B cell (primary cell): ENCODE results near the gene ROPN1B. TPM values are rescaled to one million over a fixed set of nuclear protein-coding genes. Genes with fewer than 3 reads are reported as not detected.
"Not testable (repeated sequence)": the region's sequence is repeated elsewhere in the genome, so short reads cannot be mapped to it uniquely, and the experiment has no call there.

Source experiments
- ATAC-seq: fragments of 200-7000 bp; cut with Tn5 transposase; one replicate; pipeline ENCODE4 v1.10.0; 2021; ENCODE audit warnings: low read depth, mild to moderate bottlenecking, moderate number of reproducible peaks, moderate library complexity
- CTCF ChIA-PET: fragments of 350-600 bp; sonication (Branson Sonifier 250); formaldehyde crosslinking; loops from one replicate; lab custom pipeline; 2021; ENCODE audit warnings: antibody characterized with exemption, inconsistent platforms; lab: Charles Lee
- POLR2A ChIA-PET: fragments of 350-600 bp; sonication (Branson Sonifier 250); formaldehyde crosslinking; loops from one replicate; lab custom pipeline; 2021; ENCODE audit warnings: antibody characterized with exemption; lab: Charles Lee
- DNase-seq: peaks from one replicate; pipeline ENCODE4 v3.0.0; 2013
- H2AFZ ChIP-seq: 2 replicates; pipeline ENCODE4 v1.6.1; 2012; ENCODE audit warnings: mild to moderate bottlenecking, low read depth, low read length; ENCODE audit not compliant: insufficient read depth, poor library complexity, severe bottlenecking
- H3K27ac ChIP-seq, 2 donors: 1 replicate in 1 of 2; 2 replicates in 1 of 2; pipeline ENCODE4 v1.5.1; 2012 to 2013; ENCODE audit warnings: low read length in 2 of 2, mild to moderate bottlenecking in 2 of 2, moderate library complexity in 1 of 2
- H3K27me3 ChIP-seq, 4 experiments: fragments of 200-600 bp in 1 of 4; sonication (generic) in 1 of 4; replicated peaks in 1 of 4; 1 replicate in 2 of 4; 2 replicates in 2 of 4; pipeline versions ENCODE4 v1.6.1 to v1.7.0; 2013 to 2016; ENCODE audit warnings: low read length in 3 of 4, mild to moderate bottlenecking in 2 of 4, mixed read lengths in 1 of 4, moderate library complexity in 1 of 4; ENCODE audit not compliant: insufficient read depth in 4 of 4, control insufficient read depth in 3 of 4; ENCODE audit errors: control extremely low read depth in 1 of 4
- H3K36me3 ChIP-seq, 2 experiments: replicated peaks in 1 of 2; 1 replicate in 1 of 2; 2 replicates in 1 of 2; pipeline versions ENCODE4 v1.6.1 to v1.7.1; 2013; ENCODE audit warnings: low read length in 1 of 2; ENCODE audit not compliant: insufficient read depth in 2 of 2, control insufficient read depth in 1 of 2; ENCODE audit errors: control extremely low read depth in 1 of 2, extremely low read depth in 1 of 2
- H3K4me1 ChIP-seq, 2 donors: fragments of 200-600 bp in 1 of 2; sonication (generic) in 1 of 2; 1 replicate in 1 of 2; 2 replicates in 1 of 2; pipeline versions ENCODE4 v1.5.1 to v1.6.1; 2013 to 2017; ENCODE audit warnings: low read length in 2 of 2; ENCODE audit not compliant: control insufficient read depth in 2 of 2, insufficient read depth in 2 of 2
- H3K4me2 ChIP-seq: replicated peaks from 2 replicates; pipeline ENCODE3; 2012; ENCODE audit warnings: mild to moderate bottlenecking, low read depth, low read length; ENCODE audit not compliant: poor library complexity, severe bottlenecking
- H3K4me3 ChIP-seq, 5 experiments: fragments of 200-600 bp in 1 of 5; sonication (generic) in 1 of 5; 1 replicate in 3 of 5; 2 replicates in 2 of 5; pipeline versions ENCODE4 v1.5.1 to v1.7.0; 2011 to 2016; ENCODE audit warnings: low read length in 4 of 5, mild to moderate bottlenecking in 4 of 5, low read depth in 2 of 5, control low read depth in 1 of 5, moderate library complexity in 1 of 5; ENCODE audit not compliant: insufficient read depth in 1 of 5; ENCODE audit errors: control extremely low read depth in 1 of 5, extremely low read depth in 1 of 5
- H3K79me2 ChIP-seq: fragments of 200-600 bp; sonication (generic); one replicate; pipeline ENCODE4 v1.6.0; 2016; ENCODE audit warnings: low read length; ENCODE audit not compliant: control insufficient read depth, insufficient read depth
- H3K9ac ChIP-seq: fragments of 200-600 bp; sonication (generic); 2 replicates; pipeline ENCODE4 v1.6.1; 2017; ENCODE audit warnings: mild to moderate bottlenecking, low read length, moderate library complexity
- H3K9me3 ChIP-seq, 3 donors: one replicate each; pipeline versions ENCODE4 v1.6.1 to v1.7.1; 2013; ENCODE audit warnings: low read length in 2 of 3; ENCODE audit not compliant: control insufficient read depth in 2 of 3, insufficient read depth in 1 of 3; ENCODE audit errors: control extremely low read depth in 1 of 3
- H4K20me1 ChIP-seq: 2 replicates; pipeline ENCODE4 v1.6.0; 2012; ENCODE audit warnings: mild to moderate bottlenecking, low read length; ENCODE audit not compliant: insufficient read depth, control insufficient read depth, poor library complexity, severe bottlenecking
- H3K27ac Mint-ChIP-seq: one replicate; pipeline ENCODE4 v1.8.0; 2021; ENCODE audit warnings: mixed read lengths
- H3K27me3 Mint-ChIP-seq: one replicate; pipeline ENCODE4 v1.8.0; 2021; ENCODE audit warnings: mixed read lengths
- H3K4me1 Mint-ChIP-seq: one replicate; pipeline ENCODE4 v1.8.0; 2021; ENCODE audit warnings: mixed read lengths
- H3K4me3 Mint-ChIP-seq: one replicate; pipeline ENCODE4 v1.8.0; 2021; ENCODE audit warnings: mixed read lengths
- H3K9me3 Mint-ChIP-seq: one replicate; pipeline ENCODE4 v1.8.0; 2022; ENCODE audit warnings: mixed read lengths; ENCODE audit not compliant: insufficient read depth
- WGBS: methylation state at CpG from one replicate; pipeline ENCODE4 v1.1.5; 2013; ENCODE audit warnings: missing lambda C conversion rate; ENCODE audit not compliant: insufficient coverage; 5-methylcytosine and 5-hydroxymethylcytosine counted together
- intact Hi-C: fragments of 100-400 bp; cut with micrococcal nuclease; formaldehyde crosslinking; loops from one replicate; pipeline ENCODE4 v1.10.0; 2022
- polyA minus RNA-seq: library from RNA; depleted of rRNA, polyadenylated mRNA; stranded (reverse); fragments of >200 nt; gene quantifications from 2 replicates; pipeline ENCODE4 v1.2.3, GENCODE V29; 2012
- polyA plus RNA-seq: library from polyadenylated mRNA; depleted of rRNA; stranded (reverse); fragments of >200 nt; gene quantifications from 2 replicates; pipeline ENCODE4 v1.2.3, GENCODE V29; 2012
- total RNA-seq, 2 donors: library from RNA; stranded (reverse); fragments of 120-200 nt in 1 of 2; gene quantifications; 1 replicate in 1 of 2; 2 replicates in 1 of 2; pipeline versions ENCODE4 v1.2.3 to v1.2.4, GENCODE V29; 2013 to 2022

Gene ROPN1B
- total RNA-seq (not detected in 2 replicates), polyA plus RNA-seq (not detected in 2 replicates), polyA minus RNA-seq (not detected in 2 replicates)
- total RNA-seq (2013) = not detected

DNA sequence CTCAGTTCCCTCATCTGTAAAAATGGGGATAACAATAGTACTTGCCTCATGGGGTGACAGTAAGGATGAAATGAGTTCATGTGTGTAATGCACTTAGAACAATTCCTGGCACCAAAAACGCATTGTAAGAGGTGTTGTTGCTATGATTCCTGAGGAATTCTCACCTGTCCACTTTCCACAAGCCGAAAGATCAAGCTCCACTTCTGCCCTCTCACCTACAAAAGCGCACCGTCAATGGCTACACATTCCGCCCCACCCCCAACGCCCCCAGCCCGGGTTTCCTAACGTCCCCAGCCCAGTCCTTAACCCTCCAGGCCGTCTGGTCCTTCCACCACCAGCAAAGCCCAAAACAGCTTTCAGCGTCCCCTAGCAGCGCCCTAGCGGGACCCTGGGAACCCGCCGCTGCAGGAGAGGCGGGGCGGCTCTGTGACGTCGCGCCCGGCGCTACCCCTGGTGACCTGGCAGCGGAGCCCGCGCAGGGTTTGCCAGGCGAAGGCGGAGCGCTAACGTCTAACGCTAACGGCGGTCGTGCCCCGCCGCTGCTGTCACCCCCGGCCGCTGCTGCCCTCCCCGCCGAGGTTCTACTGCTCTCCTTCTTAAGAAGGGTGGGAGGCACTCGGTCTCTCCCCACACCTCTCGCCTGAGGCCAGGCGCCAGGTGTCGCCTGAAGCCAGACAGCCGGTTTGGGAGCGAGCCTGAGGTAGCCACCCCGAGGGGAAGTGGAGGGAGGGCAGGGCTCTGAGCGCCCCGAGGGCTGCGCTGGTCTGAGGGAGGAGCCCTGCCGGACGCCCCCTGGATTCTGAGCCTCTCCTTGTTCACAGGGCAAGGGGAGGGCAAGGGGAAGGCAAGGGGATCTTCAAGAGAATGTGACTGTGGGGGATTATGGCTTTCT, at the start of gene ROPN1B:
TSS of gene ROPN1B (plus strand) at position 478 of the 892 bp plus-strand sequence. CDS start 2,877 bp downstream, outside the sequence.
- DNase-seq, H3K36me3 ChIP-seq, H3K4me2 ChIP-seq, H3K4me1 ChIP-seq, H3K27ac Mint-ChIP-seq, CTCF ChIA-PET, H2AFZ ChIP-seq, H3K79me2 ChIP-seq, POLR2A ChIA-PET, H3K9me3 ChIP-seq, H3K4me3 ChIP-seq, intact Hi-C loops, H4K20me1 ChIP-seq, H3K27ac ChIP-seq, H3K9ac ChIP-seq, H3K9me3 Mint-ChIP-seq: not testable (repeated sequence)
- WGBS = no CpG with 5 or more reads among the region's 50 CpGs
- ATAC-seq = peak; percentile 73
- H3K27me3 ChIP-seq = peaks cover 0 to 24% (median 15%) of the 10 kb centered on the region in 4 experiments
- Mint-ChIP-seq H3K4me1 (peaks cover 11% of the 10 kb centered on the region), H3K27me3 (peaks cover 23% of the 10 kb centered on the region), H3K4me3 (peak within 1 kb of the TSS; percentile 74)

DNA sequence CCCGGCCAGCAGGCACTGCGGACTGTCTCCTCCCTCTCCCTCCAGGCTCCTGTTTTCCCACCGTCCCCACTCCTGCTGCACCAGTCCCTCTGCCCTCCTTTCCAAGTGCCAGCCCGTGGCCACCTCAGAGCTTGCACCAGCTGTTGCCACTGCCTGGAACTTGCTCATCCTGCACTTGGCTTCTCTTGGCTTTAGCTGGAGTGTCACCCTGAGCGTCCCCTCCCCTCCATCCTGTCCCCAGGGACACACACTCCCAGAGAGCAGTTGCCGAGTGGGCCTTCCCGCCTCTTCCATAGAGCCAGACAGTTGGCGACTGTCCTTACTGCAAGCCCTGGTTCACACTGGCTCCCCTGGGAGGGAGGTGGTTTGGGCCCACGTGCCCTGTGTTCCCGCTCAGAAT, 48.8 kb upstream of the ROPN1B start:
- POLR2A ChIA-PET, H3K27me3 Mint-ChIP-seq, H3K27me3 ChIP-seq, H3K36me3 ChIP-seq, H3K9me3 ChIP-seq, H3K4me1 Mint-ChIP-seq, H3K4me3 Mint-ChIP-seq, H3K27ac ChIP-seq, H4K20me1 ChIP-seq, DNase-seq, H3K9me3 Mint-ChIP-seq, H3K79me2 ChIP-seq, H3K4me3 ChIP-seq, H2AFZ ChIP-seq, H3K9ac ChIP-seq, H3K27ac Mint-ChIP-seq, CTCF ChIA-PET, ATAC-seq, H3K4me2 ChIP-seq: not testable (repeated sequence)
- WGBS = 74% methylated on average over 5 of the region's 10 CpGs
- H3K4me1 ChIP-seq = peaks cover 0 to 10% of the 10 kb centered on the region in 2 donors
- intact Hi-C loops = loop anchor here (5.0 kb wide), 1 partner anchor 467 kb away; no protein-coding TSS in a partner anchor

DNA sequence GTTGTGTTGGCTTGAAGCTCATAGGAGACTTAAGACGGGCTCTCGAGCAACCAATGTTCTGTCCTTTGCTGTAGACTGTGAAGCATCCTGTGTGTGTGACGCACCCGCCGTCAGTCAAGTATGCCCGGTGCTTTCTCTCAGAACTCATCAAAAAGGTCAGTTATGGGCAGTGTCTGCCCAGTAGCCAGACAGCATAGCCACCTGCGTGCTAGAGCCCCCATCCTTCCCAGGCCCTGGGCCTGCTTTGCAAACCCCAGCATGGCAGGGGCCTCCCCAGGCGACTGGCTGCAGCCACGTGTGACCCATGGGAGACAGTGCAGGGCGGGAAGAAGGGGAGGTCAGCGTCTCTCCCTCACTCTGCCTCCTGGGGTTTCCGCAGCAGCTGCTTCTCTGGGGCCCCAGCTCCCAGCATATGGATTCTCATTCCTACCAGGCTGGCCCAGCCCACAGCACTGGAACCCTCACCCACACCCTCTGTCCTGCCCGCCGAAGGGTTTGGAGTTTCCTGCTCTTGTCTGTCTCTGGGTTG, 48.2 kb upstream of the ROPN1B start:
- POLR2A ChIA-PET, H3K4me3 Mint-ChIP-seq, H3K9me3 ChIP-seq, H3K9me3 Mint-ChIP-seq, ATAC-seq, H3K27me3 ChIP-seq, H3K27me3 Mint-ChIP-seq, H3K4me1 ChIP-seq, CTCF ChIA-PET, DNase-seq, H3K79me2 ChIP-seq, H3K4me1 Mint-ChIP-seq, H2AFZ ChIP-seq, H3K27ac ChIP-seq, H3K4me2 ChIP-seq, H3K27ac Mint-ChIP-seq, H3K9ac ChIP-seq, H3K36me3 ChIP-seq, H4K20me1 ChIP-seq, H3K4me3 ChIP-seq: not testable (repeated sequence)
- WGBS = 90% methylated on average over 14 of the region's 14 CpGs
- intact Hi-C loops = loop anchor here (5.0 kb wide), 1 partner anchor 466 kb away; no protein-coding TSS in a partner anchor
